ENCODE measurements around the gene PAK4. TPM values are rescaled to one million over a fixed set of nuclear protein-coding genes. Genes with fewer than 3 reads are reported as not detected.

Gene PAK4
- total RNA-seq, 1 donor from 2014 or later = 73.9 TPM

DNA sequence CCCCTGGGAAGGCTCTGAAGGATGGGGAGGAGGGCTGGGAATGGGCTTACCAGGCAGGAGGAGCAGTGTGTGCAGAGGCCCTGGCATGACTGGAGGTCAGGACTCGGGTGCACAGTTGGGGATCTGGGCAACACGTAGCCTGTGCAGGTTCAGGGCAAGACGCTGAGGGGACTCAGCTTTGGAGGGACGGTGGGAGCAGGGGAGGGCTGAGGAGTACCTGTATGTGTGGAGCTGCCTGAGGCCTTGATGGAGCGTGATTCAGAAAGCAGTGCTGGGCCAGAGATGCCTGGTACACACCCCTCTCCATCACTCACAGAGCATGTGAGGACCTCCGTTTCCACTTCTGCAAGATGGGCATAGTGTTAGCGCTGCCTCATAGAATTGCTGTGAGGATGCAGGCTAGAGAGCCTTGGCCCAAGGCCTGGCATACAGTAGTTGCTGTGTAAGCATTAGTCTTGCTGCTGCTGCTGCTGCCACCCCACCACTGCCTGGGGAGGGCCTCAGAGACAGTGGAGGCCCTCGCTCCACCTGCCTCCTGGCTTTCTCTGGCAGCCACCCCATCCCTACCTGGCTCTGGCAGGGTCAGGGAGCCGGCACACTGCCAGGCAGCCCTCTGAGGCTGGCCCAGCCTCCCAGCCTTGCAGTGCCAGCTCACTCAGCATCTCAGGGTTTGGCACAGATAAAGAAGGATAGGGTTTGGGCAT is 2.4 kb downstream of the PAK4 start:
- no peaks in the 10 kb centered on the region for H3K9me3 Mint-ChIP-seq (ENCODE audit: low read depth)
- no peak overlapping the region for H3K27ac Mint-ChIP-seq
- no peaks in the 10 kb centered on the region for H3K36me3 Mint-ChIP-seq (ENCODE audit: insufficient read depth)
- peak overlapping the region; percentile 89 for H3K4me3 Mint-ChIP-seq (ENCODE audit: low read depth)
- TF ChIP-seq, protein P1, sequence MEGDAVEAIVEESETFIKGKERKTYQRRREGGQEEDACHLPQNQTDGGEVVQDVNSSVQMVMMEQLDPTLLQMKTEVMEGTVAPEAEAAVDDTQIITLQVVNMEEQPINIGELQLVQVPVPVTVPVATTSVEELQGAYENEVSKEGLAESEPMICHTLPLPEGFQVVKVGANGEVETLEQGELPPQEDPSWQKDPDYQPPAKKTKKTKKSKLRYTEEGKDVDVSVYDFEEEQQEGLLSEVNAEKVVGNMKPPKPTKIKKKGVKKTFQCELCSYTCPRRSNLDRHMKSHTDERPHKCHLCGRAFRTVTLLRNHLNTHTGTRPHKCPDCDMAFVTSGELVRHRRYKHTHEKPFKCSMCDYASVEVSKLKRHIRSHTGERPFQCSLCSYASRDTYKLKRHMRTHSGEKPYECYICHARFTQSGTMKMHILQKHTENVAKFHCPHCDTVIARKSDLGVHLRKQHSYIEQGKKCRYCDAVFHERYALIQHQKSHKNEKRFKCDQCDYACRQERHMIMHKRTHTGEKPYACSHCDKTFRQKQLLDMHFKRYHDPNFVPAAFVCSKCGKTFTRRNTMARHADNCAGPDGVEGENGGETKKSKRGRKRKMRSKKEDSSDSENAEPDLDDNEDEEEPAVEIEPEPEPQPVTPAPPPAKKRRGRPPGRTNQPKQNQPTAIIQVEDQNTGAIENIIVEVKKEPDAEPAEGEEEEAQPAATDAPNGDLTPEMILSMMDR (IDR thresholded peaks at IDR 0.05; ENCODE audit: unreplicated experiment) = no peak
- H3K27me3 Mint-ChIP-seq = no peaks in the 10 kb centered on the region
- peaks cover 48% of the 10 kb centered on the region for H3K4me1 Mint-ChIP-seq (ENCODE audit: low read depth)
- DNase-seq (ENCODE audit: low spot score, unreplicated experiment) = no peak

DNA sequence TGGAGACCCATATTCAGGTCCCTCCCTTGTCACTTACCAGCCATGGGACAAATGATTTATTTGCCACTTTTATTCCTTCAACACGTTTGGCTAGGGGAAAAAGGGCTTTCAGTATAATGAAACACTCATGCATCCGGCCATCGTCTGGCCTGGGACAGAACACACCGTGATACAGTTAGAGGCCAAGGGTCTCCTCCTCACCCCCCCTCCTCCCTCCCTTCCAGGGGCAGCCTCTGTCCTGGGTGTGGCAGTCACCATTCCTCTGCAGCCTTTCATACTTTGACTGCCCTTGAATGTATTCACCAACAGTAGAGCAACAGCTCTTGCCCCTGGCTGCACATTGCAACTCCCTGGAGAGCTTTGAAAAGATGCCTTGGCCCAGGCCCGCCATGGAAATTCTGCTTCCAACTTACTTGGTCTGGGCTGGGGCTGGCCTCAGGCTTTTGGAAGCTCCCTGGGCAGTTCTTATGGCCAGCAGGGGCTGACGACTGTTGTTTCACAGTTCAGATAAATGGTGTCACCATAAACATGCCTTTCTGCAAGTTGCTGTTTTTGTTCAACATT is 3.0 kb downstream of the PAK4 start:
- Mint-ChIP-seq H3K9me3 (ENCODE audit: low read depth) (no peaks in the 10 kb centered on the region), H3K36me3 (ENCODE audit: insufficient read depth) (no peaks in the 10 kb centered on the region), H3K4me1 (ENCODE audit: low read depth) (peaks cover 54% of the 10 kb centered on the region), H3K27ac (peak overlapping the region; percentile 56), H3K4me3 (ENCODE audit: low read depth) (no peak overlapping the region), H3K27me3 (no peaks in the 10 kb centered on the region)
- DNase-seq (ENCODE audit: low spot score, unreplicated experiment) = no peak
- TF ChIP-seq, protein P1 (IDR thresholded peaks at IDR 0.05; ENCODE audit: unreplicated experiment) = no peak

DNA sequence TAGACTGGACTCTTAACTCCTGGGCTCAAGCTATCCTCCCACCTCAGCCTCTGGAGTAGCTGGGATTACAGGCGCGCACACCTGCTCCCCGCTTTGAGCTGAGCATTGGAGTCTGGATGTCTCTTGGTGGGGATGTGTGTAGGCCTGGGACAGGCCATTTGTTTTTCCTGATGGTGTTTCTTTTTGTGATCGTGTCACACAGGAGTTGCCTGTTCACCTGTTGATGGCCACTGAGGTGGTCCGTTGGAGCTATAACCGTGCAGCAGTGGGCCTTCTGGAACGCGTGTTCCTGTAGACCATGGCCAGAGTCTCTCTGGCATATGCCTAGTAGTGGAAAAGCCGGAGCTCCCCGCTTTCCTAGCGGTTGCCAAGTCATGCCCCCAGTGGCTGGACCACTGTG is 3.5 kb downstream of the PAK4 start:
- no peak for DNase-seq (ENCODE audit: low spot score, unreplicated experiment)
- TF ChIP-seq, protein P1 (IDR thresholded peaks at IDR 0.05; ENCODE audit: unreplicated experiment) = no peak
- H3K4me1 Mint-ChIP-seq (ENCODE audit: low read depth) = peaks cover 56% of the 10 kb centered on the region
- no peaks in the 10 kb centered on the region for H3K27me3 Mint-ChIP-seq
- no peak overlapping the region for H3K27ac Mint-ChIP-seq
- no peaks in the 10 kb centered on the region for H3K9me3 Mint-ChIP-seq (ENCODE audit: low read depth)
- no peak overlapping the region for H3K4me3 Mint-ChIP-seq (ENCODE audit: low read depth)
- H3K36me3 Mint-ChIP-seq (ENCODE audit: insufficient read depth) = no peaks in the 10 kb centered on the region

DNA sequence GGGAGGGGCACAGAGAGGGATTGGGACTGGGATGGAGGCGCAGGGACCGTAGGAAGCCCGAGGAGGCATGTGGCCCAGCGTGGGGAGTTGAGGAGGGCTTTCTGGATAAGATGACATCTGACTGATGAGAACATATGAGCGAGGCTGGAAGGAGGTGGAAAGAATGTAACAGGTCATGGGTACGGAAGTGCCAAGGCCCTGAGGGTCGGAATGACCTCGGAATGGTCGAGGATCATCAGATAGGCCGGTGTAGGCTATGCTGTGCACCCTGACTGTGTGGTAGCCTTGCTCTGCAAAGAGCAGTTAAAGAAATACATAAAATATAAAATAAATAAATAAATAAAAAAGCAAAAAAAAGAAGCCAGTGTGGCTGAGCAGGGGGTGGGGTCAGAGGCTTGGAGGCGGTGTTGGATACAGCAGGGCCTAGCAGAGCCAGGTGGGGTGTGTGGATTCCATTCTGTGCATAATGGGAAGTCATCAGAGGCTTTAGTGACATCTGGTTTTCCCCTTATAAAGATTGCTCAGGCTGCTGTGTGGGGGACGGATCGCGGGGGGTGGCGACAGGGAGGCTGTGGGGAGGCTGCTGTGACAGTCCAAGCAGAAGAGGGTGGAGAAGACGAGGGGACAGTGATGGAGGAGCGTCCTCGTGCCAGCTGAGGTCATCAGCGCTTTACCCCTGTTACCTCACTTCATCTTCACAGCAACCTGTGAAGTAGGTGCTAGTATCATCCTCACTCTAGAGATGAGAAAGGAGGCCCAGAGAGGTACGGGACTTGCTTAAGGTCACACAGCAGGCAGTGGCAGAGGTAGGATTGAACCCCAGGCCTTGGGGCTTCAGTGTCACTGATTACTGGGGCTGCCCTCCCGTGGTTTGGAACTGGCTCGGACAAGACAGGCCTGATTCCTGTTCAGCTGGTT is 5.0 kb downstream of the PAK4 start:
- Mint-ChIP-seq H3K4me1 (ENCODE audit: low read depth) (peaks cover 51% of the 10 kb centered on the region), H3K36me3 (ENCODE audit: insufficient read depth) (no peaks in the 10 kb centered on the region), H3K27ac (peak overlapping the region; percentile 87), H3K9me3 (ENCODE audit: low read depth) (no peaks in the 10 kb centered on the region), H3K27me3 (no peaks in the 10 kb centered on the region), H3K4me3 (ENCODE audit: low read depth) (no peak overlapping the region)
- DNase-seq (ENCODE audit: low spot score, unreplicated experiment) = no peak
- TF ChIP-seq, protein P1 (IDR thresholded peaks at IDR 0.05; ENCODE audit: unreplicated experiment) = no peak

DNA sequence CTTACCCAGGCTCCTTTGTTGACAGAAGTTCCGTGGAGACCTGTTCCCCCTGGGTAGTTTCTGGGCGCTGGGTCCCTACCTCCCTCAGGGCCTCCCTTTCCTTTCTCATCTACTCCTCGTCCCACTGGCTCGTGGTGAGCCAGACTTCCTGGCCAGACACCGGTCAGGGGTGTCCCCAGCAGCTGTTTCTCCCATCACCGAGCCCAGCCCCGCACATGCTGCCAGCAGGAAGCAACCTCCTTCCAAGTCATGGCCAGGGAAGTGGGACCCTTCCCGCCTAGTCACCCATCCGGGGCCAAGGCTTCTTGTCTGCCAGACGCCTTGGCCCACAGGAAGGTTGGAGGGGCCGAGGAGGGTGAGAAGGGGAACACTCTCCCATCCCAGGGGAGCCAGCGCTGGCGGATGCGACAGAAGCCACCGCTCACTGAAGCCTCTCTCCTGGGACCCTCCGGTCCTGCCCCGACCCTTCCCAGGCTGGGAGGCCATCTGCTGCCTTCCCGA is 5.7 kb downstream of the PAK4 start:
- Mint-ChIP-seq H3K4me1 (ENCODE audit: low read depth) (peaks cover 51% of the 10 kb centered on the region), H3K27ac (peak overlapping the region; percentile 71), H3K4me3 (ENCODE audit: low read depth) (no peak overlapping the region), H3K36me3 (ENCODE audit: insufficient read depth) (no peaks in the 10 kb centered on the region), H3K9me3 (ENCODE audit: low read depth) (no peaks in the 10 kb centered on the region), H3K27me3 (no peaks in the 10 kb centered on the region)
- no peak for DNase-seq (ENCODE audit: low spot score, unreplicated experiment)
- TF ChIP-seq, protein P1 (IDR thresholded peaks at IDR 0.05; ENCODE audit: unreplicated experiment) = no peak
